OCI-LY1 (cell line): ENCODE measurements around the gene NLN.

Source experiments
- EZH2 ChIP-seq: fragments of 200-600 bp; sonication (generic), shearing (Covaris generic); IDR thresholded peaks from 2 replicates; pipeline ENCODE4 v1.8.0; 2017; ENCODE audit warnings: borderline replicate concordance, mixed run types, mild to moderate bottlenecking, antibody characterized with exemption, low read length, moderate library complexity, mixed read lengths
- TF ChIP-seq, protein P1 (sequence below): fragments of 200-600 bp; sonication (generic), shearing (Covaris generic); IDR thresholded peaks from 2 replicates; pipeline ENCODE4 v1.5.1; 2017; ENCODE audit warnings: mild to moderate bottlenecking, antibody characterized with exemption, low read length, moderate library complexity, mixed read lengths

DNA sequence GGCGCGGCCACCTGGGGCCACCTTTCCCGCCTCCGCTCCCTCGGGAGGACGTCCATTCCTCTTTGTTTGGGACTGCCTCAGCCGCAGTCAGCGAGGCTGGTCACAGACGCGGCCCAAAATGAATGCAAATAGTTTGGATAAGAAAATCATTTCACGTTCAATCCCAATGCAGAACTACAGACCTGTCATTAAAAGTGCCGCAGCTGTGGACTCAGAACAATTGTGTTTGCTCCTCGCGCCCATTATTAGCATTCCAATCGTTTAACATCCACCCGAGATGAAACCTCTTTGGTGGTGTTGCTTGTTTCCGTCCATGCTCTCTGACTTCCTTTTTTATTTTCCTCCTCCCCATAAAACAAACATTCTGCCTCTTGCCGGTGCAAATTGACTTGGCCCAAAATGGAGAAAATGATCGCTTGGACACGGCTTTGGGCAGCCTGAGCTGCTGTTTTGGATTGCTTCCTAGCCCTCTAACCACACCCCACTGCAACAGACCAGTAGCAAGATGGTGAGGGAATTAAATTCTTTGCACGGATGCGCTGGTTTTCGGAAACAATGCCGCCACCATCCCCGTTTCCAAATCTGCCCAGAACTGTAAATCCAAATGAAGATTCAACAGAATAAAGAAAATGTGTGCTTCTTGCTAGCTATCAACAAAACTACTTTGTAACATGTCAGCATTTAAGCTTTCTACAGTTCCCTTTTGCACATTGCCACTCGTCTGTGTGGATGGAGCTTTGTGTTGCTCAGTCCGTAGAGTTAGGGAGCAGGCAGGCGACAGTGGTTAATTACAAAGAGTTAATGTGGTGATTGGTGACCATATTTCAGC, 784 bp downstream of the NLN start:
- TF ChIP-seq, protein P1, sequence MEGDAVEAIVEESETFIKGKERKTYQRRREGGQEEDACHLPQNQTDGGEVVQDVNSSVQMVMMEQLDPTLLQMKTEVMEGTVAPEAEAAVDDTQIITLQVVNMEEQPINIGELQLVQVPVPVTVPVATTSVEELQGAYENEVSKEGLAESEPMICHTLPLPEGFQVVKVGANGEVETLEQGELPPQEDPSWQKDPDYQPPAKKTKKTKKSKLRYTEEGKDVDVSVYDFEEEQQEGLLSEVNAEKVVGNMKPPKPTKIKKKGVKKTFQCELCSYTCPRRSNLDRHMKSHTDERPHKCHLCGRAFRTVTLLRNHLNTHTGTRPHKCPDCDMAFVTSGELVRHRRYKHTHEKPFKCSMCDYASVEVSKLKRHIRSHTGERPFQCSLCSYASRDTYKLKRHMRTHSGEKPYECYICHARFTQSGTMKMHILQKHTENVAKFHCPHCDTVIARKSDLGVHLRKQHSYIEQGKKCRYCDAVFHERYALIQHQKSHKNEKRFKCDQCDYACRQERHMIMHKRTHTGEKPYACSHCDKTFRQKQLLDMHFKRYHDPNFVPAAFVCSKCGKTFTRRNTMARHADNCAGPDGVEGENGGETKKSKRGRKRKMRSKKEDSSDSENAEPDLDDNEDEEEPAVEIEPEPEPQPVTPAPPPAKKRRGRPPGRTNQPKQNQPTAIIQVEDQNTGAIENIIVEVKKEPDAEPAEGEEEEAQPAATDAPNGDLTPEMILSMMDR, result no peak
- TF ChIP-seq EZH2, result no peak
